K562 (cell line): ENCODE data around the gene ATP6V0D1. TPM values are rescaled to one million over a fixed set of nuclear protein-coding genes. Genes with fewer than 3 reads are reported as not detected.

Source experiments
- CCAR2 ChIP-seq: fragments of 200-400 bp; formaldehyde crosslinking; IDR thresholded peaks from 2 replicates; pipeline ENCODE4 v1.6.1; 2017; ENCODE audit warnings: mild to moderate bottlenecking, low read depth, low read length
- CXXC5 ChIP-seq: fragments of 250-450 bp; sonication (Bioruptor Pico); IDR thresholded peaks from 2 replicates; pipeline ENCODE4 v1.8.0; 2022; ENCODE audit warnings: inconsistent platforms, mild to moderate bottlenecking, moderate library complexity
- FOXJ2 ChIP-seq: fragments of 200-800 bp; sonication (Bioruptor generic); IDR thresholded peaks from 2 replicates; pipeline ENCODE4 v1.6.1; 2016; ENCODE audit warnings: missing genetic modification characterization, missing compliant biosample characterization
- GATA2 ChIP-seq: sonication (generic); formaldehyde crosslinking; IDR thresholded peaks from 2 replicates; pipeline ENCODE4 v1.4.0; 2020; ENCODE audit warnings: mild to moderate bottlenecking, missing genetic modification reagents
- HNRNPH1 ChIP-seq: fragments of 200-400 bp; formaldehyde crosslinking; optimal IDR thresholded peaks from 2 replicates; pipeline ENCODE3; 2017; ENCODE audit warnings: low read depth, mild to moderate bottlenecking, low read length, moderate library complexity
- HNRNPUL1 ChIP-seq: fragments of 200-400 bp; formaldehyde crosslinking; IDR thresholded peaks from 2 replicates; pipeline ENCODE4 v1.6.1; 2017; ENCODE audit warnings: low read length
- MED1 ChIP-seq: sonication (generic); formaldehyde crosslinking; IDR thresholded peaks from 2 replicates; pipeline ENCODE4 v1.8.1; 2023; ENCODE audit warnings: missing genetic modification reagents, borderline replicate concordance
- PATZ1 ChIP-seq: fragments of 250-450 bp; sonication (Bioruptor Pico); IDR thresholded peaks from 2 replicates; pipeline ENCODE4 v1.5.0; 2020; ENCODE audit warnings: mild to moderate bottlenecking, borderline replicate concordance
- PCBP1 ChIP-seq: fragments of 200-400 bp; formaldehyde crosslinking; IDR thresholded peaks from 2 replicates; pipeline ENCODE4 v1.6.1; 2018; ENCODE audit warnings: mild to moderate bottlenecking, low read depth, low read length; ENCODE audit not compliant: poor library complexity, severe bottlenecking
- PHB2 ChIP-seq: fragments of 450-650 bp; IDR thresholded peaks from 2 replicates; pipeline ENCODE4 v1.6.1; 2017; ENCODE audit warnings: low read depth
- SIN3B ChIP-seq: fragments of 450-650 bp; IDR thresholded peaks from 2 replicates; pipeline ENCODE4 v1.6.1; 2017; ENCODE audit warnings: low read depth, mild to moderate bottlenecking, moderate library complexity
- TEAD1 ChIP-seq, 2 experiments: fragments of 450-650 bp in 1 of 2; sonication (generic) in 1 of 2; formaldehyde crosslinking; IDR thresholded peaks; 2 replicates each; pipeline versions ENCODE4 v1.4.0 to v1.8.0; 2020 to 2022; ENCODE audit warnings: mild to moderate bottlenecking in 2 of 2, missing genetic modification reagents in 1 of 2
- ZBTB26 ChIP-seq: fragments of 450-650 bp; formaldehyde crosslinking; IDR thresholded peaks from 2 replicates; pipeline ENCODE4 v1.4.0; 2022; ENCODE audit warnings: missing genetic modification characterization
- ZC3H4 ChIP-seq: sonication (generic); formaldehyde crosslinking; IDR thresholded peaks from 2 replicates; pipeline ENCODE4 v1.9.0; 2021; ENCODE audit warnings: missing genetic modification reagents, borderline replicate concordance
- ZNF23 ChIP-seq: fragments of 250-450 bp; sonication (Bioruptor Pico); IDR thresholded peaks from 2 replicates; pipeline ENCODE4 v1.4.0; 2020; ENCODE audit warnings: mild to moderate bottlenecking
- ZNF57 ChIP-seq: fragments of 450-650 bp; formaldehyde crosslinking; IDR thresholded peaks from 2 replicates; pipeline ENCODE4 v1.4.0; 2020; ENCODE audit warnings: mild to moderate bottlenecking, moderate library complexity
- ZNF655 ChIP-seq: fragments of 250-450 bp; sonication (Bioruptor Pico); IDR thresholded peaks from 2 replicates; pipeline ENCODE4 v1.5.0; 2021
- ZNF77 ChIP-seq: fragments of 250-450 bp; sonication (Bioruptor Pico); IDR thresholded peaks from 2 replicates; pipeline ENCODE4 v1.5.0; 2020
- polyA plus RNA-seq, 8 experiments: library from polyadenylated mRNA; depleted of rRNA in 4 of 8; stranded (reverse) in 5 of 8; unstranded in 3 of 8; fragments of >200 nt; fragmentation: Nextera tagmentation in 2 of 8; fragmentation: Illumina TruSeq in 1 of 8; extraction: Ambion mirVana in 2 of 8; extraction: Trizol in 1 of 8; gene quantifications; 2 replicates each; pipeline versions ENCODE4 v1.2.1 to v1.2.3, GENCODE V29; 2011 to 2014; ENCODE audit warnings: inconsistent platforms in 1 of 8, missing spikeins in 1 of 8
- total RNA-seq, 7 experiments: library from RNA; depleted of rRNA in 6 of 7; stranded (reverse); fragments of >200 nt in 6 of 7; fragmentation: Illumina TruSeq in 2 of 7; extraction: Trizol in 2 of 7; gene quantifications; 2 replicates each; pipeline versions ENCODE4 v1.2.1 to v1.2.3, GENCODE V29; 2011 to 2021; ENCODE audit warnings: low replicate concordance in 1 of 7
- TF ChIP-seq, protein P1 (sequence below): fragments of 450-650 bp; formaldehyde crosslinking; IDR thresholded peaks from 2 replicates; pipeline ENCODE4 v1.4.0; 2020; ENCODE audit warnings: mild to moderate bottlenecking, mixed read lengths
- TF ChIP-seq, protein P2 (sequence below): IDR thresholded peaks from 2 replicates; pipeline ENCODE4 v1.6.1; 2011; ENCODE audit warnings: borderline replicate concordance, low read depth, mild to moderate bottlenecking, moderate library complexity, low read length; ENCODE audit not compliant: insufficient read depth, poor library complexity, severe bottlenecking

The ATP6V0D1 gene
- total and polyA plus RNA-seq, 9 of the 15 experiments (the other 6 are each of a cell fraction or from before 2014, with no cell fraction given), result 23.2 to 69.7 (median 45.6) TPM

DNA sequence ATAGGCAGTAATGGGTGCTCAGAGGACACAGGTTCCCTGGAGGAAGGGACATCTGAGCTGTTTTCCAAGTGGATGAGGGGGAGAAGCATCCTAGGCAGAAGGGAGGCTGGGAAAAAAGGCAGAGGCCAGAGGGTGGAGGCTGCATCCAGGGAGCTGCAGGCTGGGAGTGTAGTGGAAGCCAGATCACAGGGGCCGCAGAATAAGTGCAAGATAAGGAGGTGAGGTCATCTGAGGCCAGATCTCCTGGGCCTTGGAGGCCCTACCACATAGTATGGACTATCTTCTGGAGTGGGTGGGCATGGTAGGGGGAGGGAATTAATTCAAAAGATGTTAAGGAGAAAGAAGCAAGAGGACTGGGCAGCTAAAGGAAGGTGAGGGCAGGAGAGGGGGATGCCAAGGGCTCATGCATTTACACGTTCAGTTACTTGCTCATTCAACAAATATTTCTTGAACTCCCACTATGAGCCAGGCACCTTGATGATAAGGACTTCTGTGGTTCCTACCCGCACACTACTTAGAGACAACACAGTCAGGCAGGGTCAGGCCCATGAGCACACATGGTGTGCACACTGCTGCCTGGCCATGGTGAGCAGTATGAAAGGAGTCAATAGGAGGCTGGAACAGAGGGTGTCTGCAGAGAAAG, 45.3 kb upstream of the ATP6V0D1 start (continued):
- TF ChIP-seq PATZ1, result no peak
- TF ChIP-seq, protein P1, sequence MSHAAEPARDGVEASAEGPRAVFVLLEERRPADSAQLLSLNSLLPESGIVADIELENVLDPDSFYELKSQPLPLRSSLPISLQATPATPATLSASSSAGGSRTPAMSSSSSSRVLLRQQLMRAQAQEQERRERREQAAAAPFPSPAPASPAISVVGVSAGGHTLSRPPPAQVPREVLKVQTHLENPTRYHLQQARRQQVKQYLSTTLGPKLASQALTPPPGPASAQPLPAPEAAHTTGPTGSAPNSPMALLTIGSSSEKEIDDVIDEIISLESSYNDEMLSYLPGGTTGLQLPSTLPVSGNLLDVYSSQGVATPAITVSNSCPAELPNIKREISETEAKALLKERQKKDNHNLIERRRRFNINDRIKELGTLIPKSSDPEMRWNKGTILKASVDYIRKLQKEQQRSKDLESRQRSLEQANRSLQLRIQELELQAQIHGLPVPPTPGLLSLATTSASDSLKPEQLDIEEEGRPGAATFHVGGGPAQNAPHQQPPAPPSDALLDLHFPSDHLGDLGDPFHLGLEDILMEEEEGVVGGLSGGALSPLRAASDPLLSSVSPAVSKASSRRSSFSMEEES (CRISPR knock-in tag), result no peak
- no peak for TF ChIP-seq HNRNPH1
- no peak for TF ChIP-seq ZNF23 (CRISPR knock-in tag)
- no peak for TF ChIP-seq MED1
- TF ChIP-seq SIN3B, result no peak
- no peak for TF ChIP-seq ZC3H4 (CRISPR knock-in tag)
- peak; percentile 56; the same call in 1 of the 2 replicates for TF ChIP-seq GATA2 (CRISPR knock-in tag)
- no peak for TF ChIP-seq HNRNPUL1
- no peak for TF ChIP-seq CXXC5
- no peak for TF ChIP-seq ZBTB26 (CRISPR knock-in tag)
- TF ChIP-seq ZNF77 (CRISPR knock-in tag), result no peak
- TF ChIP-seq TEAD1 (CRISPR knock-in tag; IDR thresholded peaks at IDR 0.05), result peak in 1 of 2 experiments; percentile 84; a peak in 2 of 4 replicates
- TF ChIP-seq FOXJ2 (tag), result no peak
- TF ChIP-seq CCAR2, result no peak
- TF ChIP-seq PHB2, result no peak
- TF ChIP-seq ZNF655 (CRISPR knock-in tag), result no peak
- TF ChIP-seq, protein P2, sequence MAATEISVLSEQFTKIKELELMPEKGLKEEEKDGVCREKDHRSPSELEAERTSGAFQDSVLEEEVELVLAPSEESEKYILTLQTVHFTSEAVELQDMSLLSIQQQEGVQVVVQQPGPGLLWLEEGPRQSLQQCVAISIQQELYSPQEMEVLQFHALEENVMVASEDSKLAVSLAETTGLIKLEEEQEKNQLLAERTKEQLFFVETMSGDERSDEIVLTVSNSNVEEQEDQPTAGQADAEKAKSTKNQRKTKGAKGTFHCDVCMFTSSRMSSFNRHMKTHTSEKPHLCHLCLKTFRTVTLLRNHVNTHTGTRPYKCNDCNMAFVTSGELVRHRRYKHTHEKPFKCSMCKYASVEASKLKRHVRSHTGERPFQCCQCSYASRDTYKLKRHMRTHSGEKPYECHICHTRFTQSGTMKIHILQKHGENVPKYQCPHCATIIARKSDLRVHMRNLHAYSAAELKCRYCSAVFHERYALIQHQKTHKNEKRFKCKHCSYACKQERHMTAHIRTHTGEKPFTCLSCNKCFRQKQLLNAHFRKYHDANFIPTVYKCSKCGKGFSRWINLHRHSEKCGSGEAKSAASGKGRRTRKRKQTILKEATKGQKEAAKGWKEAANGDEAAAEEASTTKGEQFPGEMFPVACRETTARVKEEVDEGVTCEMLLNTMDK, result no peak
- TF ChIP-seq ZNF57 (CRISPR knock-in tag), result no peak
- TF ChIP-seq PCBP1, result no peak
